OCI-LY7 (cell line): ENCODE measurements around the gene SOCS6. TPM values are rescaled to one million over a fixed set of nuclear protein-coding genes. Genes with fewer than 3 reads are reported as not detected.

Experiments
- BruUV-seq: library from RNA; stranded (reverse); fragments of 400-500 nt; replicated peaks from 2 replicates; lab custom pipeline; 2021; lab: Mats Ljungman, UMichigan
- CTCF ChIA-PET: fragments of 300-600 bp; sonication (Branson Sonifier 250); formaldehyde crosslinking; loops from one replicate; lab custom pipeline; 2022; ENCODE audit warnings: antibody characterized with exemption; ENCODE audit not compliant: unreplicated experiment; lab: Charles Lee
- POLR2A ChIA-PET: fragments of 300-600 bp; sonication (Branson Sonifier 250); formaldehyde crosslinking; loops from one replicate; lab custom pipeline; 2022; ENCODE audit warnings: antibody characterized with exemption; lab: Charles Lee
- DNase-seq: peaks from one replicate; pipeline ENCODE4 v3.0.0-alpha.2; 2015; ENCODE audit warnings: low spot score
- H2AFZ ChIP-seq: fragments of 200-600 bp; sonication (generic), shearing (Covaris generic); 2 replicates; pipeline ENCODE4 v1.6.1; 2014; ENCODE audit warnings: mild to moderate bottlenecking, antibody characterized with exemption, low read length, moderate library complexity
- H3K27ac ChIP-seq: fragments of 200-600 bp; sonication (generic); 2 replicates; pipeline ENCODE4 v1.5.1; 2014; ENCODE audit warnings: mixed run types, low read depth, mild to moderate bottlenecking, moderate library complexity, low read length, inconsistent platforms; ENCODE audit not compliant: poor library complexity, severe bottlenecking
- H3K36me3 ChIP-seq: fragments of 200-600 bp; sonication (generic); 2 replicates; pipeline ENCODE4 v1.6.1; 2014; ENCODE audit warnings: mild to moderate bottlenecking, antibody characterized with exemption, low read length, moderate library complexity, mixed read lengths; ENCODE audit not compliant: insufficient read depth
- H3K4me1 ChIP-seq: fragments of 200-600 bp; sonication (generic); 2 replicates; pipeline ENCODE4 v1.5.1; 2014; ENCODE audit warnings: mild to moderate bottlenecking, low read length; ENCODE audit not compliant: insufficient read depth, poor library complexity, severe bottlenecking
- H3K4me2 ChIP-seq: fragments of 200-600 bp; sonication (generic); 2 replicates; pipeline ENCODE4 v1.6.1; 2014; ENCODE audit warnings: mild to moderate bottlenecking, low read length
- H3K4me3 ChIP-seq: fragments of 200-600 bp; sonication (generic); 2 replicates; pipeline ENCODE4 v1.5.1; 2014; ENCODE audit warnings: mild to moderate bottlenecking, low read depth, low read length; ENCODE audit not compliant: poor library complexity, severe bottlenecking
- H3K79me2 ChIP-seq: fragments of 200-600 bp; sonication (generic); 2 replicates; pipeline ENCODE4 v1.6.1; 2016; ENCODE audit warnings: low read depth, mild to moderate bottlenecking, low read length, moderate library complexity, mixed read lengths; ENCODE audit not compliant: insufficient read depth
- H3K9me2 ChIP-seq: fragments of 200-600 bp; sonication (generic); 2 replicates; pipeline ENCODE4 v1.6.1; 2016; ENCODE audit warnings: mild to moderate bottlenecking, low read length, mixed read lengths; ENCODE audit not compliant: insufficient read depth
- H3K9me3 ChIP-seq: fragments of 200-600 bp; sonication (generic); 2 replicates; pipeline ENCODE4 v1.6.1; 2014; ENCODE audit warnings: mild to moderate bottlenecking, mixed run types, low read length, mixed read lengths
- H4K20me1 ChIP-seq: fragments of 200-600 bp; sonication (generic); 2 replicates; pipeline ENCODE4 v1.6.1; 2014; ENCODE audit warnings: mild to moderate bottlenecking, antibody characterized with exemption, low read length, moderate library complexity, mixed read lengths; ENCODE audit not compliant: insufficient read depth
- CTCF ChIP-seq: fragments of 200-600 bp; sonication (generic); conservative IDR thresholded peaks from 2 replicates; pipeline ENCODE4 v1.5.1; 2014; ENCODE audit warnings: mild to moderate bottlenecking, antibody characterized with exemption, low read length, moderate library complexity, mixed read lengths
- EZH2phosphoT487 ChIP-seq: fragments of 200-600 bp; sonication (generic); IDR thresholded peaks from 2 replicates; pipeline ENCODE4 v1.6.1; 2018; ENCODE audit warnings: low read depth, borderline replicate concordance, mild to moderate bottlenecking, mixed run types, antibody characterized with exemption, low read length, moderate library complexity, mixed read lengths
- intact Hi-C: fragments of 100-400 bp; cut with micrococcal nuclease; formaldehyde crosslinking; loops from one replicate; pipeline ENCODE4 v1.10.0; 2022; ENCODE audit not compliant: unreplicated experiment
- total RNA-seq, 2 experiments: library from RNA; depleted of rRNA in 1 of 2; stranded (reverse); fragments of >200 nt in 1 of 2; shearing (Covaris generic) in 1 of 2; gene quantifications; 2 replicates each; pipeline ENCODE4 v1.2.3, GENCODE V29; 2014 to 2022

Gene SOCS6
- total RNA-seq, 2 experiments from 2014 or later = not detected

GRCh38 chr18:70330887-70331286 lies 42.0 kb downstream of the SOCS6 start:
- H2AFZ ChIP-seq = no peak overlapping the region
- no peak for TF ChIP-seq EZH2phosphoT487
- TF ChIP-seq CTCF = no peak
- CTCF ChIA-PET = no interaction called here
- no peaks in the 10 kb centered on the region for H3K9me2 ChIP-seq
- no peak for DNase-seq
- H3K27ac ChIP-seq = no peak overlapping the region
- intact Hi-C loops = no loop called here
- H4K20me1 ChIP-seq = no peaks in the 10 kb centered on the region
- POLR2A ChIA-PET = no interaction called here
- H3K79me2 ChIP-seq = no peaks in the 10 kb centered on the region
- no peaks in the 10 kb centered on the region for H3K36me3 ChIP-seq
- no peaks in the 10 kb centered on the region for H3K4me1 ChIP-seq
- no peak overlapping the region for H3K4me3 ChIP-seq
- no peaks in the 10 kb centered on the region for H3K9me3 ChIP-seq
- no TSS peak for BruUV-seq
- no peak overlapping the region for H3K4me2 ChIP-seq

GRCh38 chr18:70331456-70332097 lies 42.7 kb downstream of the SOCS6 start:
- Histone ChIP-seq H3K27ac (no peak overlapping the region), H3K4me1 (no peaks in the 10 kb centered on the region), H3K79me2 (no peaks in the 10 kb centered on the region), H3K4me2 (no peak overlapping the region), H3K4me3 (no peak overlapping the region), H3K9me3 (no peaks in the 10 kb centered on the region), H4K20me1 (no peaks in the 10 kb centered on the region), H3K9me2 (no peaks in the 10 kb centered on the region), H3K36me3 (no peaks in the 10 kb centered on the region), H2AFZ (no peak overlapping the region)
- intact Hi-C loops = no loop called here
- no peak for DNase-seq
- BruUV-seq = no TSS peak
- CTCF ChIA-PET = no interaction called here
- TF ChIP-seq EZH2phosphoT487 (no peak), CTCF (no peak)
- POLR2A ChIA-PET = no interaction called here

GRCh38 chr18:70332694-70333093 lies 43.8 kb downstream of the SOCS6 start:
- H3K4me3 ChIP-seq = no peak overlapping the region
- no peak overlapping the region for H3K27ac ChIP-seq
- no peaks in the 10 kb centered on the region for H3K36me3 ChIP-seq
- TF ChIP-seq EZH2phosphoT487 (no peak), CTCF (no peak)
- H2AFZ ChIP-seq = no peak overlapping the region
- CTCF ChIA-PET = no interaction called here
- POLR2A ChIA-PET = no interaction called here
- no peaks in the 10 kb centered on the region for H3K4me1 ChIP-seq
- H3K9me3 ChIP-seq = no peaks in the 10 kb centered on the region
- intact Hi-C loops = no loop called here
- no peaks in the 10 kb centered on the region for H3K9me2 ChIP-seq
- no peaks in the 10 kb centered on the region for H4K20me1 ChIP-seq
- no TSS peak for BruUV-seq
- no peak for DNase-seq
- no peaks in the 10 kb centered on the region for H3K79me2 ChIP-seq
- no peak overlapping the region for H3K4me2 ChIP-seq
